ENCODE measurements around the gene CXXC4. TPM values are rescaled to one million over a fixed set of nuclear protein-coding genes. Genes with fewer than 3 reads are reported as not detected.

The CXXC4 gene
- total RNA-seq, 1 experiment from 2014 or later, result 4.2 TPM

- H3T11ph ChIP-seq (ENCODE audit: low read length), result no peak overlapping the region
These were observed 36.7 kb upstream of the CXXC4 start for GRCh38 chr4:104531390-104531789.

More at GRCh38 chr4:104531390-104531789, 36.7 kb upstream of the CXXC4 start:
- Histone ChIP-seq H3K23me2 (ENCODE audit: insufficient read length, low read depth, low read length, poor library complexity, severe bottlenecking) (no peaks in the 10 kb centered on the region), H3K79me1 (ENCODE audit: insufficient read depth, low read depth, low read length, poor library complexity, severe bottlenecking) (no peaks in the 10 kb centered on the region), H4K5ac (ENCODE audit: insufficient read length, low read depth, low read length) (no peak overlapping the region), H3K23ac (ENCODE audit: insufficient read length, low read depth, low read length) (no peak overlapping the region), H3K14ac (ENCODE audit: insufficient read depth, low read length) (no peak overlapping the region), H3K79me2 (ENCODE audit: insufficient read depth, low read length) (no peaks in the 10 kb centered on the region), H4K20me1 (ENCODE audit: control insufficient read depth, insufficient read depth, insufficient read length) (no peaks in the 10 kb centered on the region), H2BK12ac (ENCODE audit: insufficient read length, low read depth, low read length) (no peak overlapping the region), H2BK5ac (ENCODE audit: insufficient read length, low read length) (no peak overlapping the region), H3K27me3 (ENCODE audit: insufficient read depth, low read length) (no peaks in the 10 kb centered on the region), H2BK20ac (ENCODE audit: low read depth, low read length, poor library complexity, severe bottlenecking) (no peak overlapping the region), H3K4me1 (ENCODE audit: insufficient read depth, low read length) (no peaks in the 10 kb centered on the region; the same call in 1 of the 2 replicates), H3K56ac (ENCODE audit: insufficient read length, low read depth, low read length) (no peak overlapping the region), H3K27ac (ENCODE audit: insufficient read length, low read depth, low read length) (no peak overlapping the region), H2AK5ac (ENCODE audit: insufficient read length, low read length) (no peak overlapping the region), H2AFZ (ENCODE audit: low read length) (no peak overlapping the region), H4K91ac (ENCODE audit: insufficient read length, low read depth, low read length) (no peak overlapping the region), H3K4ac (ENCODE audit: low read depth, low read length) (no peak overlapping the region), H3K9ac (ENCODE audit: extremely low read depth, insufficient read length, low read length) (no peak overlapping the region), H2BK15ac (ENCODE audit: low read depth, low read length) (no peak overlapping the region), H3K9me3 (ENCODE audit: control insufficient read depth, low read depth, low read length) (no peaks in the 10 kb centered on the region), H3K18ac (ENCODE audit: insufficient read length, low read depth, low read length) (no peak overlapping the region), H3K4me2 (ENCODE audit: insufficient read depth, insufficient read length, low read length) (no peak overlapping the region), H4K8ac (replicated peaks; ENCODE audit: insufficient read length, low read depth, low read length) (no peak overlapping the region), H2BK120ac (ENCODE audit: low read depth, low read length, poor library complexity, severe bottlenecking) (no peak overlapping the region)
- DNase-seq, result no peak
- Mint-ChIP-seq H3K27ac (no peak overlapping the region), H3K27me3 (ENCODE audit: low read depth) (no peaks in the 10 kb centered on the region), H3K4me1 (peaks cover 5 to 10% of the 10 kb centered on the region in 2 experiments; a peak in 3 of 4 replicates), H3K4me3 (no peak overlapping the region), H3K36me3 (ENCODE audit: insufficient read depth in 1 of 3, low read depth in 3 of 3) (no peaks in the 10 kb centered on the region), H3K9me3 (0 out of 5 replicates have a peak, but pooled peaks cover 0 to 1% of the 10 kb centered on the region in 2 experiments)
- TF ChIP-seq, protein P1, sequence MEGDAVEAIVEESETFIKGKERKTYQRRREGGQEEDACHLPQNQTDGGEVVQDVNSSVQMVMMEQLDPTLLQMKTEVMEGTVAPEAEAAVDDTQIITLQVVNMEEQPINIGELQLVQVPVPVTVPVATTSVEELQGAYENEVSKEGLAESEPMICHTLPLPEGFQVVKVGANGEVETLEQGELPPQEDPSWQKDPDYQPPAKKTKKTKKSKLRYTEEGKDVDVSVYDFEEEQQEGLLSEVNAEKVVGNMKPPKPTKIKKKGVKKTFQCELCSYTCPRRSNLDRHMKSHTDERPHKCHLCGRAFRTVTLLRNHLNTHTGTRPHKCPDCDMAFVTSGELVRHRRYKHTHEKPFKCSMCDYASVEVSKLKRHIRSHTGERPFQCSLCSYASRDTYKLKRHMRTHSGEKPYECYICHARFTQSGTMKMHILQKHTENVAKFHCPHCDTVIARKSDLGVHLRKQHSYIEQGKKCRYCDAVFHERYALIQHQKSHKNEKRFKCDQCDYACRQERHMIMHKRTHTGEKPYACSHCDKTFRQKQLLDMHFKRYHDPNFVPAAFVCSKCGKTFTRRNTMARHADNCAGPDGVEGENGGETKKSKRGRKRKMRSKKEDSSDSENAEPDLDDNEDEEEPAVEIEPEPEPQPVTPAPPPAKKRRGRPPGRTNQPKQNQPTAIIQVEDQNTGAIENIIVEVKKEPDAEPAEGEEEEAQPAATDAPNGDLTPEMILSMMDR (conservative IDR thresholded peaks at IDR 0.05), result no peak
- WGBS (ENCODE audit: extremely low coverage, insufficient read length, low lambda C conversion rate), result no CpG with 5 or more reads among the region's 1 CpG
